A673 (cell line): ENCODE measurements around the gene DPYSL5. TPM values are rescaled to one million over a fixed set of nuclear protein-coding genes. Genes with fewer than 3 reads are reported as not detected.

Source experiments
- BruUV-seq: library from RNA; stranded (reverse); fragments of 400-500 nt; replicated peaks from 2 replicates; lab custom pipeline; 2021; lab: Mats Ljungman, UMichigan
- CTCF ChIA-PET: fragments of 300-600 bp; sonication (Branson Sonifier 250); formaldehyde crosslinking; loops from one replicate; lab custom pipeline; 2022; ENCODE audit warnings: antibody characterized with exemption; lab: Charles Lee
- POLR2A ChIA-PET: fragments of 300-600 bp; sonication (Branson Sonifier 250); formaldehyde crosslinking; loops from one replicate; lab custom pipeline; 2022; ENCODE audit warnings: antibody characterized with exemption; ENCODE audit not compliant: low non-redundant PET; lab: Charles Lee
- DNase-seq: peaks from one replicate; pipeline ENCODE4 v3.0.0-alpha.2; 2015; ENCODE audit warnings: low spot score
- H3K27ac ChIP-seq: fragments of 200-600 bp; sonication (generic); 2 replicates; pipeline ENCODE4 v1.5.1; 2016; ENCODE audit warnings: mixed run types, low read depth, mild to moderate bottlenecking, mixed read lengths, antibody characterized with exemption, low read length; ENCODE audit not compliant: poor library complexity, severe bottlenecking
- H3K27me3 ChIP-seq: fragments of 200-600 bp; sonication (generic); replicated peaks from 2 replicates; pipeline ENCODE4 v1.6.1; 2017; ENCODE audit warnings: mixed run types, low read depth, mild to moderate bottlenecking, mixed read lengths, antibody characterized with exemption, low read length; ENCODE audit not compliant: insufficient read depth, poor library complexity
- H3K36me3 ChIP-seq: fragments of 200-600 bp; sonication (generic); 2 replicates; pipeline ENCODE4 v1.6.1; 2016; ENCODE audit warnings: mixed run types, mild to moderate bottlenecking, mixed read lengths, antibody characterized with exemption, low read length; ENCODE audit not compliant: insufficient read depth, poor library complexity, severe bottlenecking
- H3K4me1 ChIP-seq: fragments of 200-600 bp; sonication (generic); 2 replicates; pipeline ENCODE4 v1.6.1; 2017; ENCODE audit warnings: mixed run types, mild to moderate bottlenecking, mixed read lengths, antibody characterized with exemption, low read length; ENCODE audit not compliant: insufficient read depth, poor library complexity, severe bottlenecking
- H3K4me3 ChIP-seq: fragments of 200-600 bp; sonication (generic); 2 replicates; pipeline ENCODE4 v1.5.1; 2016; ENCODE audit warnings: low read depth, mixed run types, mild to moderate bottlenecking, mixed read lengths, low read length; ENCODE audit not compliant: poor library complexity, severe bottlenecking
- H3K9me3 ChIP-seq: fragments of 200-600 bp; sonication (generic); 2 replicates; pipeline ENCODE4 v1.6.1; 2016; ENCODE audit warnings: mixed run types, low read depth, mild to moderate bottlenecking, mixed read lengths, antibody characterized with exemption, low read length; ENCODE audit not compliant: poor library complexity, severe bottlenecking
- CTCF ChIP-seq: fragments of 300-800, 200-600 bp; sonication (generic); conservative IDR thresholded peaks from 2 replicates; pipeline ENCODE4 v1.5.1; 2017; ENCODE audit warnings: low read depth, mild to moderate bottlenecking, antibody characterized with exemption, low read length, moderate library complexity, mixed read lengths
- EZH2 ChIP-seq: fragments of 200-600 bp; sonication (generic); IDR thresholded peaks from 2 replicates; pipeline ENCODE4 v1.6.1; 2017; ENCODE audit warnings: borderline replicate concordance, low read depth, mild to moderate bottlenecking, mixed read lengths, antibody characterized with exemption, low read length; ENCODE audit not compliant: poor library complexity, severe bottlenecking
- intact Hi-C: fragments of 100-400 bp; cut with micrococcal nuclease; formaldehyde crosslinking; loops from one replicate; pipeline ENCODE4 v1.10.0; 2022; ENCODE audit not compliant: unreplicated experiment
- total RNA-seq: library from RNA; stranded (reverse); gene quantifications from 2 replicates; pipeline ENCODE4 v1.2.3, GENCODE V29; 2021

DPYSL5 gene
- total RNA-seq, 1 experiment from 2014 or later, result 110 TPM

- intact Hi-C loops, result no loop called here
- Histone ChIP-seq H3K4me1 (peaks cover 20% of the 10 kb centered on the region), H3K27ac (no peak overlapping the region), H3K9me3 (peaks cover 7% of the 10 kb centered on the region), H3K4me3 (no peak overlapping the region), H3K36me3 (peaks cover 26% of the 10 kb centered on the region), H3K27me3 (no peaks in the 10 kb centered on the region)
- BruUV-seq, result no TSS peak
- ChIA-PET CTCF (no interaction called here), POLR2A (no interaction called here)
- TF ChIP-seq EZH2 (no peak), CTCF (no peak)
- DNase-seq, result no peak
Observed at GRCh38 chr2:26897807-26898479, 50.0 kb downstream of the DPYSL5 start.

- Histone ChIP-seq H3K27me3 (no peaks in the 10 kb centered on the region), H3K4me1 (peaks cover 20% of the 10 kb centered on the region), H3K9me3 (peaks cover 7% of the 10 kb centered on the region), H3K4me3 (no peak overlapping the region), H3K27ac (no peak overlapping the region), H3K36me3 (peaks cover 26% of the 10 kb centered on the region)
- TF ChIP-seq EZH2, result no peak
- TF ChIP-seq CTCF, result no peak
- BruUV-seq, result no TSS peak
- ChIA-PET POLR2A (no interaction called here), CTCF (no interaction called here)
- DNase-seq, result no peak
- intact Hi-C loops, result no loop called here
Observed at GRCh38 chr2:26898480-26899078, 50.6 kb downstream of the DPYSL5 start.

DNA sequence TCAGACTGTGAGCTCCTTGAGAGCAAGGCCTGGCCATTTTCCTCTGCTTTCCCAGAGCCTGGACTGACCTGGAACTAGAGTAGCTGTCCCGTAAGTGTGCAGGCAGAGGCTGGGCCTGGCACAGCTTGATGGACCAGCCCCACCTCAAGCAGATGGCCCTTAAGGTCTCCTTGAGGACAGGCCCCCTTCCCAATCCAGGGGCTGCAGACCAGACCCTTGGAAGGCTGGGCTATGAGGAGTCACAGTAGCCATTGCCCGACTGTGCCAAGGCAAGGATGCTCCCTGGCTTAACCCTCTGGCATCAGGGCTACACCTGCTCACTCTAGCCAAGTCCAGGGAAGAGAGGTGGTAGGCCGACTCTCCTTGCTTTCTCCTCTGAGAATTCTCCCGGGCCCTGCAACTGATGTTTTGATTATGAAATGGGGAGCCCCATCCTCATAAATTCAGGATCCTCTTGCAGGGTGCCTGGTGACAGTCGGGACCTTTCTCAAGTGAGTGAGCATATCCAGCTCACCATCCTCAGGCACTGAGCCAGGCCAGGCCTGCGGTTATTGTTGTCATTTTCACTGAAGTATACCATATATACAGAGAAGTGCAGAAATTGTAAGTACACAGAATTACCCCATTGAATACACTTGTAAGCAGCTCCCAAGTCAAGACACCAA is 51.7 kb downstream of the DPYSL5 start:
- no peak for TF ChIP-seq CTCF
- TF ChIP-seq EZH2, result no peak

More for the DNA sequence above, 51.7 kb downstream of the DPYSL5 start:
- Histone ChIP-seq H3K4me1 (peaks cover 20% of the 10 kb centered on the region), H3K27me3 (no peaks in the 10 kb centered on the region), H3K9me3 (peaks cover 7% of the 10 kb centered on the region), H3K36me3 (peaks cover 26% of the 10 kb centered on the region), H3K4me3 (no peak overlapping the region), H3K27ac (no peak overlapping the region)
- no TSS peak for BruUV-seq
- POLR2A ChIA-PET, result no interaction called here
- intact Hi-C loops, result no loop called here
- CTCF ChIA-PET, result no interaction called here
- no peak for DNase-seq
